GM19438 (cell line): ENCODE measurements around the gene HOXD11.

Experiments used
- ATAC-seq: cut with Tn5 transposase; IDR thresholded peaks from one replicate; pipeline ENCODE4 v1.9.1; 2021; ENCODE audit warnings: low read depth; ENCODE audit not compliant: unreplicated experiment

Gene HOXD11

GRCh38 chr2:176146645-176147044 lies 39.6 kb downstream of the HOXD11 start:
- ATAC-seq: no peak

DNA sequence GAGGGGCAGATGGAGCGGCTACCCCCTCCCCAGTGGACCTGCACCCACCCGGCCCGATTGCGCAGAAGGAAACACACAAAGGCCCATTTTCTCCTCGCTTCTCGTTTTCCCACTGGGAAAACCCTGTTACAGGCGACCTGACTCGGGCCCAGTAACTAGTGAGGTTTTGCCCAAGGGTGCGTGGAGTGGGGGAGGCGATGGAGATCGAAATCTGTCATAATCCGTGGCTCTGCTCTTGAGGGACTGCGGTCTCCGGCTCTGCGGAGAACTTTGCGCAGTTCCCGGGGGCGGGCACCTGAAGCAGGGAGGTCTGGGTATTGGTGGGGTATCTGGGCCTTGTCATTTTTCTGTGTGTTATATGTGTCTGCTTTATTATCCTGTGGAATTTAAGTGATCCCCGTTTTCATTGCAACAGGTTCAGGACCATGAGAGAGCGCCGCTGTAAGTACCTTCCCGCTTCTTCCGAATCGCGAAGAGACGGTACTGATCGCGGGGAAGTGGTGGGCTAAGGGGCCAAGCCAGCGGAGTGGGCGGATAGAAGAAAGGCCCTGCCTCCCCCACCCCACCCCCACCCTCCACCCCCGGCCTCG lies 40.2 kb downstream of the HOXD11 start:
- ATAC-seq: no peak

GRCh38 chr2:176147800-176148496 lies 40.9 kb downstream of the HOXD11 start:
- no peak for ATAC-seq

DNA sequence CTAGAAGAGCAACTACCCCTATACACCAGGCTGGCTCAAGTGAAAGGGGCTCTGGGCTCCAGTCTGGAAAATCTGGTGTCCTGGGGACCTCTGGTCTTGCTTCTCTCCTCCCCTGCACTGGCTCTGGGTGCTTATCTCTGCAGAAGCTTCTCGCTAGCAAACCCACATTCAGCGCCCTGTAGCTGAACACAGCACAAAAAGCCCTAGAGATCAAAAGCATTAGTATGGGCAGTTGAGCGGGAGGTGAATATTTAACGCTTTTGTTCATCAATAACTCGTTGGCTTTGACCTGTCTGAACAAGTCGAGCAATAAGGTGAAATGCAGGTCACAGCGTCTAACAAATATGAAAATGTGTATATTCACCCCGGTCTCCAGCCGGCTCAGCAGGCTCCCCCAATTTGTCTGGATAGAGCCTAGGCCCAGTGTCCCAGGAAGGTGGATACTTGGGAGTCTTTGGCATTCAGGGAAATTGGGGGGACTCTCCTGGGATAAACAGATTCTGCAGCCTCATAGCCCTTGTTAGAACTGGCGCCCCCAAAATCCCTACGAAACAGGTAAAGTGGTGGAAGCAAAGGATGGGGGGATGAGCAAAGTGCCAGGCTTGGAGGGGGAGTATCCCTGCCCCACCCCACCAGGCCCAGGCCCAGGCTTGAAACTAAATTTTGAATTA lies 41.8 kb downstream of the HOXD11 start:
- ATAC-seq: no peak

DNA sequence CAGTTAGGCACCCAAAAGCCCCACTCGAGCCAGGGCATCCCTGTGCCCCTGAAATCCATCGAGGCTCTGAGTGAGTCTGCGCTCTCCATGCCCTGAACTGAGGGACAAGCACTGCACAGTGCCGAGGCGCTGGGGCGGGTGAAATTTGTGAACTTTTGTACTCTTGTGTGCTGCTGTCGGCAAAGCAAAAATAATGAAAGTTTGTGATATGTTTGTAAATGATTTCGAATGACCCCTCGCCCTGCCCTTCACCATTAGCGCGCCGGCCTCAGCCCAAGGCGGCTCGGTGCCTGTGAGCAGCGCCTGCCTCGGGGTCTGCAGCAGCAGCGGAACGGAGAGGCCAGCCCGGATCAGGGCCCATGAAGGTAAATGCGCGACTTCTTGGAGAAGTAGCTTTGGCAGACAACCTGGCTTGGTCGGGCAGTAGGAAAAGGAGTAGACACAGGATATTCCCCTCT lies 42.4 kb downstream of the HOXD11 start:
- ATAC-seq: no peak

DNA sequence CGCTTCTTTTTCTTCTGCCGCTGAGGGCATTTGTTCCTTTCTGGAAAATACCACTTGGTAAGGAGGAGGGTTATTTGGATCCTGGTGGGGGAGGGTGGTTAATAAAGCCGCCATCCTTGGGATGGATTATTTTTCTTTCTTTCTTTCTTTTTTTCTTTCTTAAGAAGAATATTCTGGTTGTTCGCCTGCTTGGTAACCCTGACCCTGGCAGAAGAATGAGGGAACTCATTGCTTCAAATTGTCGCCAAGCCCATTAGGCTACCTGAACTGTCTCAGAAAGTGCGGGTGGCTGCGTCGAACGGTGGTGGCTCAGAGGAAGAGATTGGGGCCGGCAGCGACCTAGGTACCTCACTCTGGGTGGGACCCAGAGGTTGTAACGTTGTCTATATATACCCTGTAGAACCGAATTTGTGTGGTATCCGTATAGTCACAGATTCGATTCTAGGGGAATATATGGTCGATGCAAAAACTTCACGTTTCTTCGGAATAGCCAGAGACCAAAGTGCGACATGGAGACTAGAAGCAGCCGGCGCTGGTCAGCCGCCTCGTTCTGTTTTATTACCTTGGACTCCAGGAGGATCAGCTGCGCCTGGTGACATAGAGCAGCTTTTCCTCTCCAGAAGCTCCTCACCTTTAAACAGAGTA lies 43.0 kb downstream of the HOXD11 start:
- no peak for ATAC-seq

DNA sequence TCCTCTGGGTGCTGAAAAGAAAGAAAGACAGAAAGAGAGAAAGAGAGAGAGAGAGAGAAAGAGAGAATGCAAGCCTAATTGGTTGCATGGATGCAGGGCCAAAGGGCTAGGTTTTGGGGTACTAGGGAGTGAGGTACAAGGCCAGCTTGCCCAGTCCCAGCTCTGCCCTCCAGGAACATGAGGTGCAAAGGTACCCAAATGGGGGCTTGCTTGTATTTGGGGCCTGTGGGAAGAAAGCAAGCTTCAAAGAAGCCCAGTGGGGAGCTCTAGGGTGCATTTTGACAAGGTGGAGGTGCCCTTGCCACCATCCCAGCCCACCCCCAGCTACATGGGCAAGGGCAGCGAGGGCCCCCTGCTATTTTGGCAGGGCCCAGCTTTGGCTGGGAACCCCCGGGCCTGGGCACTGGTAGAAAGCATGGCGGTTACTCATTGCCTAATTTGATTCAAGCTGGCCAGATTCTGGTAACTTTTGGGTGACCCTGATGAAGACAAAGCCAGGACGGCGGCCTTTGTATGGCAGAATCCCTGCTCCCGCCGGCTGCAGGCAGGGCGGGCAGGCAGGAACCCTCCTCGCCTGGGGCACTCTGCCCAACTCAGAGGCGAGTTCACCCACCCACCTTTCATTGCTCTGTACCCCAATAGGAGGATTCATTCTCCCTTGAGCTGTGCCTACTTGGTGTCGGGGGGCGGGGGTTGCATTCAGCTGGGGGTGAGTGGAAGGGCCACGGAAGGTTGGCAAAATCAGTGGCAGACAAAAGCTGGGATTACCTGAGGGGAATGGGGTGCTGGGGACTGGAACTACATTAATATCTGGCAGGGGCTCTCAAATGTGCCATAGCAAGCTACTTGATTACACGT lies 43.7 kb downstream of the HOXD11 start:
- no peak for ATAC-seq

DNA sequence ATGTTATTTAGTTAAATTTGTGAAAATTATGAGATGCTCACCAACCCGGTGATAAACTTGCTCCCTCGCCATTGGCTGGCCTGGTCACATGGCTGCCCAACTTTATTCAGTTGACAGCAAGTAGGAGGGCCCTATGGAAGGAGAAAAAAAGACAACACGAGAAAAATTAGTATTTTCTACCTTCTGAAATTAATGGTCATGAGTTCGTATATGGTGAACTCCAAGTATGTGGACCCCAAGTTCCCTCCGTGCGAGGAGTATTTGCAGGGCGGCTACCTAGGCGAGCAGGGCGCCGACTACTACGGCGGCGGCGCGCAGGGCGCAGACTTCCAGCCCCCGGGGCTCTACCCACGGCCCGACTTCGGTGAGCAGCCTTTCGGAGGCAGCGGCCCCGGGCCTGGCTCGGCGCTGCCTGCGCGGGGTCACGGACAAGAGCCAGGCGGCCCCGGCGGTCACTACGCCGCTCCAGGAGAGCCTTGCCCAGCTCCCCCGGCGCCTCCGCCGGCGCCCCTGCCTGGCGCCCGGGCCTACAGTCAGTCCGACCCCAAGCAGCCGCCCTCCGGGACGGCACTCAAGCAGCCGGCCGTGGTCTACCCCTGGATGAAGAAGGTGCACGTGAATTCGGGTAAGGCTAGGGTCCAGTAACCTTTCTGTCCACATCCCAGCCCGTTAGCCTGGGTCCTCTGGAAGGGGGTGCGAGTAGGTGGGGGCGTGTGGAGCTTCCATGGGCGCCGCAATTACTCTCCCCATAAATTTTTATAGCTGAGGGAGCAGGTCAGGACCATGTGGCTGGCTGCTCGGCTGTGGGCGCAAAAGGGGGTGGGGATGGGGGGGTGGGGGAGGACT lies 44.6 kb downstream of the HOXD11 start, which contains the start of gene HOXD4:
Gene HOXD4, plus strand, starts transcription at position 109 of the 846 bp plus-strand sequence. Its CDS starts 84 bp downstream, at position 193.
- no peak for ATAC-seq

GRCh38 chr2:176152350-176153181 lies 45.5 kb downstream of the HOXD11 start:
- ATAC-seq: no peak

DNA sequence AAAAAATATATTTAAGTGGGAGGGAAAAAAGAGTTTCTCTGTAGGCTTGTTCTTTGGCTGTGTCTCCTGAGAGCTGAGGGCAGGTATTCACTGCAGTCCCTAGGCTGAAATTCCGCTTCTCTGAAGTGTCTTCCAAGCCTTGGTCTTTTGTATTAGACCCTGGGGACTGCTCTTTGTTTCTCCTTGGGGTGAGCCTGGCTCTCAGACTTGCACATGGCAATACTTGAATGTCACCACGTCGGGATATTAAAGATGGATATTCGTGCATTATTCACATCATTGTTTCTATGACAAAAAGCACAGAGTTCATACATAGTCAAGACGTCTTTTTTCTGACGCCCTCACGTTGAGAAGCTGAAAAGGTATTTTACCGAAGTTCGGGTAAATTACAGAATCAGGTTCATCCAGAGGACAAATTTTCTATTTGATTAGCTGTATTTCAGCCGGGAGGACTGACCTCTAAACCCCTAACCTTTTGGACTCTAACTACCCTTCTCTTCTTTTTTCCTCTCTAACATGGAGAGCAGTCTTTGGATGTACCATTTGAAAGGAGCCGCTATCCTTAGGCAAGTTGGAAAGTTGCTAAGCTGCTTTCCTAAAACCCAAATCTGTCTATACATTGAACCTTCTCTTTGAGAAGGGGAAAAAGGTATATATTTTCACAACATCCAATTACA lies 47.6 kb downstream of the HOXD11 start:
- no peak for ATAC-seq

GRCh38 chr2:176155356-176156044 lies 48.4 kb downstream of the HOXD11 start:
- ATAC-seq: no peak

DNA sequence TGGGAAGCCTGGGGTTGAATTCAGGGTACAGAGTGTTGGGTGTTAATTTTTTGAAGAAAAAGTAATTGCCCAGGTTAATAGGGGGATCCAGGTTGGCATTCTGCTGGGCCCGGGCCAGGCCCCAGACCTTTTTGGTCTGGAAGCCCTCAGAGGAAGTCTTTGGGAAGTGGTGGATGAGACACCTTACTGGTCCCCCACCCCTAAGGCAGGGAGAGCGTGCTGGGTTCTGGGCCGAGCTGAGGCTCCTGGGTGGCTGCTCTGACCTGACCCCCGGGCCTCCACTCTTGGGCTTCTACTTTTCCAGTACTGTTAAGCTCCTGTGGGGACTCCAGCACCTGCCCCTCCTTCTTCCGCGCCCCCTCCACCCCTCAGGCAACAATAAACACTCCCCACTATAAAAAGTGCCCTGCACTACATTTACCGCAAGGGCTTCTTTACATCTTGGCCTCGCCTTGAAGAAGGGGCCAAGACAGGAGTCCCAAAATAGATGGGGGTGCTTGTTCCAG lies 49.3 kb downstream of the HOXD11 start:
- no peak for ATAC-seq

DNA sequence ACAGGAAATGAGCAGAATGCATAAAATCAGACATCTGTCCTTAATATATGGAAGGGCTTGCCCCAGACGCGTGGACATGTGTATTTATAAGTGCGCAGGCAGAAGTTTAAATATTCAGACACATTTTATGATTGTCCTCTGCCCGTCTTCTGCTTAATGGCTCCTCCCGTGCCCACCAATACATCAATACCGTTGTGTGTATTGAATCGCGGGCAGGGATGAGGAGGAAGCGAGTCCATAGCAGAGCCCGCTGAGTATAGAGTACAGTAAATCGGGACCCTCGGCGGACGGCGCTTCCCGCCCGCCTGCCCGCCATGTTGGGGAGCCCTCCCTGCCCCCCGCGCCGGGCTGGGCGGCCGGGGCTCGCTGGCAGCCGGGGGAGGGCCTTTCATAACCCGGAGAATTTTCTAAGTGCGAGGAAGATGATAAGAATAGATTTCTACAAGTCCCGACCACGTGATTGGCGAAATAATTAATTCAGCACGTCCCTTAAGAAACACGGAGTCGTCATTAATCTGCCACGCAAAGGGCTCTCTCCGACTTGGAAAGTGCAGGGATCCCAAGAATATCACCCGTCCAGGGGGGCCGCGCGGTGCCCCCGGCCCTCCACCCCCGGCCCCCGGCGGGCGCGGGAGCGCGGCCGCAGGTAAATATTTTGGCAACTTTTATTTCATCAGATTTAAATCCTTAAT lies 49.9 kb downstream of the HOXD11 start, which contains the start of gene HOXD3:
Gene HOXD3, plus strand, starts transcription at position 501 of the 692 bp plus-strand sequence. CDS start 11,808 bp downstream, outside the sequence.
- ATAC-seq: no peak

- no peak for ATAC-seq
Observed at GRCh38 chr2:176157499-176158185, 50.6 kb downstream of the HOXD11 start.

GRCh38 chr2:176158186-176158591 lies 51.1 kb downstream of the HOXD11 start:
- no peak for ATAC-seq
